H9 (cell line): Measurements from ENCODE around the gene CFAP141. TPM values are rescaled to one million over a fixed set of nuclear protein-coding genes. Genes with fewer than 3 reads are reported as not detected.

ENCODE experiments used
- DNase-seq: peaks from one replicate; pipeline ENCODE4 v3.0.0-alpha.2; 2017
- H2AFZ ChIP-seq: one replicate; pipeline ENCODE4 v1.6.1; 2013; ENCODE audit warnings: mild to moderate bottlenecking, low read length, control low read depth, moderate library complexity
- H2AK5ac ChIP-seq: 2 replicates; pipeline ENCODE4 v1.6.1; 2013; ENCODE audit warnings: low read length, control low read depth, mixed read lengths; ENCODE audit not compliant: insufficient read length
- H2BK120ac ChIP-seq: one replicate; pipeline ENCODE4 v1.6.1; 2013; ENCODE audit warnings: low read depth, mild to moderate bottlenecking, low read length, control low read depth, inconsistent platforms; ENCODE audit not compliant: poor library complexity, severe bottlenecking
- H2BK12ac ChIP-seq: 2 replicates; pipeline ENCODE4 v1.6.1; 2013; ENCODE audit warnings: low read length, control low read depth, mixed read lengths, low read depth; ENCODE audit not compliant: insufficient read length
- H2BK15ac ChIP-seq: 2 replicates; pipeline ENCODE4 v1.6.1; 2013; ENCODE audit warnings: low read depth, low read length, control low read depth
- H2BK20ac ChIP-seq: one replicate; pipeline ENCODE4 v1.6.1; 2013; ENCODE audit warnings: low read depth, mild to moderate bottlenecking, low read length, control low read depth, inconsistent platforms; ENCODE audit not compliant: poor library complexity, severe bottlenecking
- H2BK5ac ChIP-seq: 2 replicates; pipeline ENCODE4 v1.6.1; 2013; ENCODE audit warnings: low read length, control low read depth, mixed read lengths; ENCODE audit not compliant: insufficient read length
- H3K14ac ChIP-seq: 2 replicates; pipeline ENCODE4 v1.6.1; 2013; ENCODE audit warnings: low read length, control low read depth; ENCODE audit not compliant: insufficient read depth
- H3K18ac ChIP-seq: 2 replicates; pipeline ENCODE4 v1.6.1; 2013; ENCODE audit warnings: low read depth, mild to moderate bottlenecking, mixed read lengths, low read length, control low read depth; ENCODE audit not compliant: insufficient read length
- H3K23ac ChIP-seq: 2 replicates; pipeline ENCODE4 v1.6.1; 2013; ENCODE audit warnings: low read length, control low read depth, mixed read lengths, low read depth; ENCODE audit not compliant: insufficient read length
- H3K23me2 ChIP-seq: 2 replicates; pipeline ENCODE4 v1.6.1; 2013; ENCODE audit warnings: low read depth, mild to moderate bottlenecking, mixed read lengths, low read length, control low read depth; ENCODE audit not compliant: insufficient read length, poor library complexity, severe bottlenecking
- H3K27ac ChIP-seq: 2 replicates; pipeline ENCODE4 v1.5.1; 2013; ENCODE audit warnings: low read length, control low read depth, mixed read lengths, low read depth; ENCODE audit not compliant: insufficient read length
- H3K27me3 ChIP-seq: 2 replicates; pipeline ENCODE4 v1.6.1; 2013; ENCODE audit warnings: low read length, control low read depth, inconsistent platforms; ENCODE audit not compliant: insufficient read depth
- H3K4ac ChIP-seq: 2 replicates; pipeline ENCODE4 v1.6.1; 2013; ENCODE audit warnings: low read depth, mild to moderate bottlenecking, control low read depth, inconsistent platforms, low read length, moderate library complexity
- H3K4me1 ChIP-seq: 2 replicates; pipeline ENCODE4 v1.6.1; 2013; ENCODE audit warnings: low read length, control low read depth, inconsistent platforms; ENCODE audit not compliant: insufficient read depth
- H3K4me2 ChIP-seq: 2 replicates; pipeline ENCODE4 v1.6.1; 2013; ENCODE audit warnings: low read length, control low read depth, mixed read lengths; ENCODE audit not compliant: insufficient read length, insufficient read depth
- H3K56ac ChIP-seq: 2 replicates; pipeline ENCODE4 v1.6.1; 2013; ENCODE audit warnings: low read depth, mild to moderate bottlenecking, mixed read lengths, low read length, control low read depth; ENCODE audit not compliant: insufficient read length
- H3K79me1 ChIP-seq: 2 replicates; pipeline ENCODE4 v1.6.1; 2013; ENCODE audit warnings: low read depth, mild to moderate bottlenecking, moderate library complexity, low read length, control low read depth, inconsistent platforms; ENCODE audit not compliant: insufficient read depth, poor library complexity, severe bottlenecking
- H3K79me2 ChIP-seq: 2 replicates; pipeline ENCODE4 v1.6.1; 2013; ENCODE audit warnings: low read length, control low read depth, inconsistent platforms; ENCODE audit not compliant: insufficient read depth
- H3K9ac ChIP-seq: 2 replicates; pipeline ENCODE4 v1.6.1; 2013; ENCODE audit warnings: low read length, control low read depth, mixed read lengths; ENCODE audit not compliant: insufficient read length; ENCODE audit errors: extremely low read depth
- H3K9me3 ChIP-seq: one replicate; pipeline ENCODE4 v1.6.1; 2013; ENCODE audit warnings: low read depth, low read length, inconsistent platforms; ENCODE audit not compliant: control insufficient read depth
- H3T11ph ChIP-seq: one replicate; pipeline ENCODE4 v1.6.1; 2013; ENCODE audit warnings: mild to moderate bottlenecking, low read length, control low read depth, inconsistent platforms
- H4K20me1 ChIP-seq: one replicate; pipeline ENCODE4 v1.6.1; 2013; ENCODE audit not compliant: control insufficient read depth, insufficient read length, insufficient read depth
- H4K5ac ChIP-seq: 2 replicates; pipeline ENCODE4 v1.6.1; 2013; ENCODE audit warnings: low read depth, mild to moderate bottlenecking, mixed read lengths, low read length, control low read depth; ENCODE audit not compliant: insufficient read length
- H4K8ac ChIP-seq: replicated peaks from 2 replicates; pipeline ENCODE4 v1.6.1; 2013; ENCODE audit warnings: low read length, control low read depth, mixed read lengths, low read depth; ENCODE audit not compliant: insufficient read length
- H4K91ac ChIP-seq: 2 replicates; pipeline ENCODE4 v1.6.1; 2013; ENCODE audit warnings: low read depth, mild to moderate bottlenecking, moderate library complexity, mixed read lengths, low read length, control low read depth; ENCODE audit not compliant: insufficient read length
- H3K27ac Mint-ChIP-seq, 3 experiments: 2 replicates in 2 of 3; 3 replicates in 1 of 3; pipeline ENCODE4 v1.8.0; 2020 to 2021; ENCODE audit warnings: mixed read lengths in 3 of 3, mild to moderate bottlenecking in 1 of 3, moderate library complexity in 1 of 3
- H3K27me3 Mint-ChIP-seq: 2 replicates; pipeline ENCODE4 v1.8.0; 2021; ENCODE audit warnings: low read depth, mild to moderate bottlenecking, moderate library complexity, mixed read lengths
- H3K36me3 Mint-ChIP-seq, 3 experiments: 2 replicates in 2 of 3; 3 replicates in 1 of 3; pipeline ENCODE4 v1.8.0; 2020 to 2021; ENCODE audit warnings: low read depth in 3 of 3, mixed read lengths in 3 of 3; ENCODE audit not compliant: insufficient read depth in 1 of 3
- H3K4me1 Mint-ChIP-seq, 2 experiments: 2 replicates each; pipeline ENCODE4 v1.8.0; 2020; ENCODE audit warnings: mixed read lengths in 2 of 2
- H3K4me3 Mint-ChIP-seq, 2 experiments: 2 replicates in 1 of 2; 3 replicates in 1 of 2; pipeline ENCODE4 v1.8.0; 2020 to 2021; ENCODE audit warnings: mild to moderate bottlenecking in 2 of 2, mixed read lengths in 2 of 2, moderate library complexity in 1 of 2
- H3K9me3 Mint-ChIP-seq, 2 experiments: 2 replicates in 1 of 2; 3 replicates in 1 of 2; pipeline ENCODE4 v1.8.0; 2020; ENCODE audit warnings: mild to moderate bottlenecking in 2 of 2, mixed read lengths in 2 of 2, moderate library complexity in 1 of 2
- CTCF ChIP-seq: fragments of 200-600 bp; sonication (generic); conservative IDR thresholded peaks from 3 replicates; pipeline ENCODE4 v1.8.0; 2021; ENCODE audit warnings: antibody characterized with exemption, mild to moderate bottlenecking
- WGBS: extraction: QIAGEN DNeasy Blood & Tissue Kit; methylation state at CpG from one replicate; pipeline ENCODE4 v1.1.7; 2013; ENCODE audit warnings: missing lambda C conversion rate, low lambda C conversion rate, mixed read lengths; ENCODE audit not compliant: insufficient read length; ENCODE audit errors: extremely low coverage; 5-methylcytosine and 5-hydroxymethylcytosine counted together
- long read RNA-seq: library from polyadenylated mRNA; unstranded; transcript quantifications from one replicate; pipeline ENCODE4 v2.0.0, GENCODE V29; 2020
- total RNA-seq: library from RNA; stranded (reverse); gene quantifications from 2 replicates; pipeline ENCODE4 v1.2.1, GENCODE V29; 2021

The CFAP141 gene
- total RNA-seq, result not detected in 2 replicates
- long read RNA-seq, result 0 reads

- H3K79me2 ChIP-seq, result no peaks in the 10 kb centered on the region
- no peak for TF ChIP-seq CTCF
- H3K56ac ChIP-seq, result no peak within 1 kb of the TSS
- no peak within 1 kb of the TSS for H2BK15ac ChIP-seq
- H3K27ac Mint-ChIP-seq, result peak within 1 kb of the TSS in 2 of 3 experiments; percentile 81 to 96; a peak in 4 of 7 replicates
- no peaks in the 10 kb centered on the region for H3K9me3 ChIP-seq
- H3K18ac ChIP-seq, result no peak within 1 kb of the TSS
- H3T11ph ChIP-seq, result no peak within 1 kb of the TSS
- no peaks in the 10 kb centered on the region for H3K23me2 ChIP-seq
- no peak within 1 kb of the TSS for H3K27ac ChIP-seq
- H3K27me3 Mint-ChIP-seq, result no peaks in the 10 kb centered on the region
- DNase-seq, result no peak
- no peak within 1 kb of the TSS for H3K23ac ChIP-seq
- no peak within 1 kb of the TSS for H2AFZ ChIP-seq
- no peak within 1 kb of the TSS for H2BK20ac ChIP-seq
- H3K4me1 Mint-ChIP-seq, result no peaks in the 10 kb centered on the region
- no peak within 1 kb of the TSS for H3K14ac ChIP-seq
- H2BK5ac ChIP-seq, result no peak within 1 kb of the TSS
- no peak within 1 kb of the TSS for H2AK5ac ChIP-seq
- no peak within 1 kb of the TSS for H4K8ac ChIP-seq
- H3K79me1 ChIP-seq, result no peaks in the 10 kb centered on the region
- WGBS, result no CpG with 5 or more reads among the region's 1 CpG
- H4K91ac ChIP-seq, result no peak within 1 kb of the TSS
- H3K36me3 Mint-ChIP-seq, result peaks cover 26 to 53% (median 47%) of the 10 kb centered on the region in 3 experiments; a peak in 6 of 7 replicates
- H3K9ac ChIP-seq, result no peak within 1 kb of the TSS
- no peaks in the 10 kb centered on the region for H3K4me1 ChIP-seq
- no peak within 1 kb of the TSS for H3K4me2 ChIP-seq
- no peaks in the 10 kb centered on the region for H4K20me1 ChIP-seq
- H3K9me3 Mint-ChIP-seq, result no peaks in the 10 kb centered on the region
- H3K4me3 Mint-ChIP-seq, result no peak within 1 kb of the TSS; a peak in 1 of 5 replicates
- no peak within 1 kb of the TSS for H4K5ac ChIP-seq
- no peaks in the 10 kb centered on the region for H3K27me3 ChIP-seq
- H2BK12ac ChIP-seq, result no peak within 1 kb of the TSS
- H2BK120ac ChIP-seq, result no peak within 1 kb of the TSS
- no peak within 1 kb of the TSS for H3K4ac ChIP-seq
Measured at GRCh38 chr1:154206196-154206595, at the start of gene CFAP141. Gene CFAP141, minus strand, starts transcription at chr1:154206333. Its CDS starts 26 bp downstream, at chr1:154206307.
